SK-N-MC (cell line): ENCODE data around the gene MISP.
A peak's percentile ranks its signal among the peaks of the same experiment; 100 is the strongest.

Experiments
- DNase-seq: peaks from one replicate; pipeline ENCODE4 v3.0.0-alpha.2; 2011; ENCODE audit warnings: low read depth, low spot score
- H3K27ac ChIP-seq: fragments of 200-600 bp; sonication (generic); 2 replicates; pipeline ENCODE4 v1.5.1; 2016; ENCODE audit warnings: mixed run types
- H3K36me3 ChIP-seq: fragments of 200-600 bp; sonication (generic); 2 replicates; pipeline ENCODE4 v1.6.1; 2017; ENCODE audit warnings: antibody characterized with exemption, low read length, mixed read lengths; ENCODE audit not compliant: insufficient read depth
- H3K4me3 ChIP-seq: fragments of 200-600 bp; sonication (generic); 2 replicates; pipeline ENCODE4 v1.5.1; 2016
- H3K9ac ChIP-seq: fragments of 200-600 bp; sonication (generic); 2 replicates; pipeline ENCODE4 v1.8.0; 2017; ENCODE audit warnings: mixed run types, mixed read lengths; ENCODE audit not compliant: insufficient read length
- H3K9me3 ChIP-seq: fragments of 200-600 bp; sonication (generic); 2 replicates; pipeline ENCODE4 v1.6.1; 2017; ENCODE audit warnings: low read depth, mild to moderate bottlenecking, antibody characterized with exemption, low read length, moderate library complexity, mixed read lengths
- EZH2 ChIP-seq: fragments of 200-600 bp; sonication (generic); IDR thresholded peaks from one replicate; pipeline ENCODE4 v1.6.1; 2017; ENCODE audit warnings: antibody characterized with exemption
- FOXP2 ChIP-seq: optimal IDR thresholded peaks from 2 replicates; pipeline ENCODE3; 2011; ENCODE audit warnings: mild to moderate bottlenecking, moderate library complexity; ENCODE audit not compliant: insufficient read depth; ENCODE audit errors: extremely low read length, control extremely low read depth
- POLR2AphosphoS5 ChIP-seq: IDR thresholded peaks from 2 replicates; pipeline ENCODE4 v1.6.1; 2012; ENCODE audit warnings: mild to moderate bottlenecking, low read depth, low read length, borderline replicate concordance

MISP gene

DNA sequence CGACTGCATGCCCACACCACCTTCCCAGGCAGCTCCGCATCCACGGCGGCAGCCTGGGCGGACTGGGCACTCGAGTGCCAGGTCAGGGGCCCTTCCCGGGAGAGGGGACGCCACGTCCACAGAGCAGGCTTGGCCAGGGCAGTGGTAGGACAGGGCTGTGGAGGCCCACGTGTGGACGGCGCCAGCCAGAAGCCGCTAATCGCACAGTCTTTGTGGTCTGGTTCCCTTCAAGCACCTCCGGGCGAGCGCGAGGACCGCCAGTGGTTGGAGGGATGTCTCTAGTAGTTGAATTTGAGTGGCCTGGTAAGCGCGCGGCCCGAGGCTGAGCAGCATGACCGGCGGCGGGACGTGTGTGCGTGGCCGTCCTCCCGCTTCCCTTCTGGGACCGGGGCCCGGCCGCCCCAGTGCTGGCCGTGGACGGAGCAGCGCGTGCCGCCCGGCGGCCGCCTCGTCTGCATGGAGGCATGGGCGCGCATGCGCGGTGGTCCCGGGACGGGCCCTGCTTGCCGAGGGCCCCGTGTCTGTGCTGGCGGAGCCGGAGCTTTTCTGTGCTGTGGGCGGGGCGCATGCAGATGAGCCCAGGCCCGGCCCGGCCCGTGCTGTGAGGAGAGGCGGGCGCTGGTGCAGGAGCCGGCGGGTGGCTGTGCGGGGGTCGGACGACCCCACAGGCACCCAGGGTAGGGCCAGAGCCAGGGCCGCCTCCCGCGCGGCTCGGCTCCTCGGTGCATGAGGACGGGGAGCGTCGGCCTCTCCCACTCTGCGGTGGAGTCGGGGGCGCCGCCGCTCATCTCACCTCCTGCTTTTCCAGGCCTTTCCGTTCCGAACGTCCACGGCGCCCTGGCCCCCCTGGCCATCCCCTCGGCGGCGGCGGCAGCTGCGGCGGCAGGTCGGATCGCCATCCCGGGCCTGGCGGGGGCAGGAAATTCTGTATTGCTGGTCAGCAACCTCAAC lies 55.0 kb downstream of the MISP start:
- Histone ChIP-seq H3K9ac (no peak overlapping the region), H3K36me3 (peaks cover 98% of the 10 kb centered on the region), H3K4me3 (no peak overlapping the region), H3K9me3 (no peaks in the 10 kb centered on the region), H3K27ac (no peak overlapping the region)
- no peak for TF ChIP-seq EZH2
- no peak for TF ChIP-seq POLR2AphosphoS5
- TF ChIP-seq FOXP2, result no peak
- no peak for DNase-seq

DNA sequence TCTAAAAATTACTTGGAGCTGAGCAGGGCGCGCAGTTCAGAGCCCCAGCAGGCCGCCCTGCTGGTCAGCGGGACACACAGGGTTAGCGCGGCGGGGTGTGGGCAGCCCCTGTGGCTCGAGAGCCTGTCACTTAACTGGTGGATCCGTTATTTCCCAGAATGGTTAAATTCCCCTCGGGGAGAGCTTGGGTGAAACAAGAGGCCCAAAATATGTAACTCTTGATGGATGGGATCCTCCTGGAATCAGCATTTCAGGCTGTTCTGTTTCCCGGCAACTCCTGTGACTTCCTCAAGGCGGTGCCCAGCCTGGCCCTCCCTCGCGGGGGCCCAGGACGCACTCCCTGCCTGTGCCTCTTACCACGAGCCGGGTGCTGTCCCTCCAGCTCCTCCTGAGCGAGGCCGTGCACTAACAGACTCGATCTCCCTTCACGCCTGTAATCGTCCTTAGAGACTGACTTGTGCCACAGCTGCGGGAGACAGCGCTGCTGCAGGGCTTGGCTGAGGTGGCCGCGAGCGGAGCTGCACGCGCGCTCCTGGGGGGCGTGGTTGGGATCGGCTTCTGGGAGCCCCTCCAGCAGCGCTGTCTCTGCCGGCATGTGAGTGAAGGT lies 56.0 kb downstream of the MISP start:
- DNase-seq, result no peak
- peaks cover 98% of the 10 kb centered on the region for H3K36me3 ChIP-seq

GRCh38 chr19:807627-808422 lies 56.9 kb downstream of the MISP start:
- Histone ChIP-seq H3K36me3 (peaks cover 93% of the 10 kb centered on the region), H3K4me3 (no peak overlapping the region), H3K27ac (peak overlapping the region; percentile 6; the same call in 1 of the 2 replicates), H3K9me3 (no peaks in the 10 kb centered on the region), H3K9ac (no peak overlapping the region)
- no peak for TF ChIP-seq FOXP2
- DNase-seq, result no peak

More for the DNA sequence above, 56.0 kb downstream of the MISP start:
- Histone ChIP-seq H3K9ac (no peak overlapping the region), H3K9me3 (no peaks in the 10 kb centered on the region), H3K4me3 (no peak overlapping the region), H3K27ac (0 out of 2 replicates have a peak overlapping the region, but pooled peaks have one; percentile 6)
- no peak; the same call in 1 of the 2 replicates for TF ChIP-seq POLR2AphosphoS5
- TF ChIP-seq FOXP2, result no peak
- no peak for TF ChIP-seq EZH2

DNA sequence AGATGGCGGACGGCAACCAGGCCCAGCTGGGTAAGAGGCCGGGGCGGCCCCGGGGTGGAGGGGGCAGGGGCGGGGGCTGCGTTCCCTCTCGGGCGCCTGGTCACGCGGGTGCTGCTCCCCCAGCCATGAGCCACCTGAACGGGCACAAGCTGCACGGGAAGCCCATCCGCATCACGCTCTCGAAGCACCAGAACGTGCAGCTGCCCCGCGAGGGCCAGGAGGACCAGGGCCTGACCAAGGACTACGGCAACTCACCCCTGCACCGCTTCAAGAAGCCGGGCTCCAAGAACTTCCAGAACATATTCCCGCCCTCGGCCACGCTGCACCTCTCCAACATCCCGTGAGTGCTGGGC lies 57.5 kb downstream of the MISP start:
- Histone ChIP-seq H3K9ac (no peak overlapping the region), H3K4me3 (no peak overlapping the region), H3K36me3 (peaks cover 90% of the 10 kb centered on the region), H3K9me3 (no peaks in the 10 kb centered on the region), H3K27ac (no peak overlapping the region)
- DNase-seq, result no peak
- TF ChIP-seq EZH2, result no peak

GRCh38 chr19:810077-810855 lies 59.4 kb downstream of the MISP start:
- H3K9me3 ChIP-seq, result no peaks in the 10 kb centered on the region
- no peak for DNase-seq
- peaks cover 88% of the 10 kb centered on the region for H3K36me3 ChIP-seq
- no peak overlapping the region for H3K9ac ChIP-seq
- no peak for TF ChIP-seq POLR2AphosphoS5
- TF ChIP-seq FOXP2, result no peak
- TF ChIP-seq EZH2, result no peak
- peak overlapping the region; percentile 66 for H3K27ac ChIP-seq
- H3K4me3 ChIP-seq, result no peak overlapping the region

GRCh38 chr19:810883-811489 lies 60.1 kb downstream of the MISP start:
- DNase-seq, result peak; percentile 32
- Histone ChIP-seq H3K27ac (peak overlapping the region; percentile 66), H3K9me3 (no peaks in the 10 kb centered on the region), H3K4me3 (no peak overlapping the region), H3K9ac (no peak overlapping the region), H3K36me3 (peaks cover 81% of the 10 kb centered on the region)
- TF ChIP-seq FOXP2 (no peak), POLR2AphosphoS5 (peak; percentile 58; the same call in 1 of the 2 replicates), EZH2 (no peak)

- Histone ChIP-seq H3K27ac (peak overlapping the region; percentile 66), H3K9me3 (no peaks in the 10 kb centered on the region), H3K9ac (no peak overlapping the region), H3K4me3 (no peak overlapping the region), H3K36me3 (peaks cover 75% of the 10 kb centered on the region)
- TF ChIP-seq EZH2, result no peak
- TF ChIP-seq FOXP2, result no peak
- no peak for TF ChIP-seq POLR2AphosphoS5
- no peak for DNase-seq
Observed at GRCh38 chr19:811506-812048, 60.7 kb downstream of the MISP start.
